ENCODE results near the gene PAX7.

DNA sequence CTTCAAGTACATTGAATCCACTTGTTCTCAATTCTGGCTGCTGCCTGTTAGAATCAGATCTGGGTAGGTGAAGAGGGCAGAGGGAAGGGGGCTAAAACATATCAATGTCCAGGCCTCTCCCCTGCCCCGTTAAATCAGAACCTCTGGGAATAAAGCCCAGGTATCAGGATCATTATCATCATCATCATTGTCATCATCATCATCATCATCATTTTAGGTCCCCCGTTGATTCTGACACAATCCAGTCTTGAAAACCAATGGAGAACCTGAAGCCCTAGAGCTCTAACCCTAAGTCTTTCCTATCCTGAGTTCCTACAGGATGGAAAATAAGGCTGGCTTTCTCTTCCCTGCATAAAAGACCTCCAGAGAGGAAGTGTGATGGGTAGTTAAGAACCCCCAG lies 135.7 kb downstream of the PAX7 start:
- TF ChIP-seq, protein P1, sequence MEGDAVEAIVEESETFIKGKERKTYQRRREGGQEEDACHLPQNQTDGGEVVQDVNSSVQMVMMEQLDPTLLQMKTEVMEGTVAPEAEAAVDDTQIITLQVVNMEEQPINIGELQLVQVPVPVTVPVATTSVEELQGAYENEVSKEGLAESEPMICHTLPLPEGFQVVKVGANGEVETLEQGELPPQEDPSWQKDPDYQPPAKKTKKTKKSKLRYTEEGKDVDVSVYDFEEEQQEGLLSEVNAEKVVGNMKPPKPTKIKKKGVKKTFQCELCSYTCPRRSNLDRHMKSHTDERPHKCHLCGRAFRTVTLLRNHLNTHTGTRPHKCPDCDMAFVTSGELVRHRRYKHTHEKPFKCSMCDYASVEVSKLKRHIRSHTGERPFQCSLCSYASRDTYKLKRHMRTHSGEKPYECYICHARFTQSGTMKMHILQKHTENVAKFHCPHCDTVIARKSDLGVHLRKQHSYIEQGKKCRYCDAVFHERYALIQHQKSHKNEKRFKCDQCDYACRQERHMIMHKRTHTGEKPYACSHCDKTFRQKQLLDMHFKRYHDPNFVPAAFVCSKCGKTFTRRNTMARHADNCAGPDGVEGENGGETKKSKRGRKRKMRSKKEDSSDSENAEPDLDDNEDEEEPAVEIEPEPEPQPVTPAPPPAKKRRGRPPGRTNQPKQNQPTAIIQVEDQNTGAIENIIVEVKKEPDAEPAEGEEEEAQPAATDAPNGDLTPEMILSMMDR (IDR thresholded peaks at IDR 0.05; ENCODE audit: low read length) = no peak
- TF ChIP-seq EZH2 (IDR thresholded peaks at IDR 0.05; ENCODE audit: borderline replicate concordance, low read length) = no peak
